ENCODE measurements around the gene OPN1SW.
A peak's percentile ranks its signal among the peaks of the same experiment; 100 is the strongest.

The OPN1SW gene

DNA sequence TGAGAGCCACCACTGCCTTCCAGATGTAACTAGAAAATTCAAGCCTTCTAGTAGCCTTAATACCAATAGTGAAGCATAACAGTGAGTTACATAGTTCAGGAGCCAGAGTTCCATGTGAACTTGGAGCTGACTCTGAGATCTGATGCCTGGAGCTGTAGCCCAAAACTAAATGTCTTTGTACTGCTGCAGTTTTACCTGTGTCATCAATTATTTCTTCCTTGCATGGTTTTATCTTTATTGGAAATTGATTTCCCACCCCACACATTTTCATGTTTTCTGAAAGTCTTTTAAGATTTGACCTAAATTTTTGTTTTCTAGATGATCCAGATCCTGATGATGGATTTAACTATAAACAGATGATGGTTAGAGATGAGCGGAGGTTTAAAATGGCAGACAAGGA, 17.0 kb downstream of the OPN1SW start:
- DNase-seq (ENCODE audit: low read depth) = no peak

DNA sequence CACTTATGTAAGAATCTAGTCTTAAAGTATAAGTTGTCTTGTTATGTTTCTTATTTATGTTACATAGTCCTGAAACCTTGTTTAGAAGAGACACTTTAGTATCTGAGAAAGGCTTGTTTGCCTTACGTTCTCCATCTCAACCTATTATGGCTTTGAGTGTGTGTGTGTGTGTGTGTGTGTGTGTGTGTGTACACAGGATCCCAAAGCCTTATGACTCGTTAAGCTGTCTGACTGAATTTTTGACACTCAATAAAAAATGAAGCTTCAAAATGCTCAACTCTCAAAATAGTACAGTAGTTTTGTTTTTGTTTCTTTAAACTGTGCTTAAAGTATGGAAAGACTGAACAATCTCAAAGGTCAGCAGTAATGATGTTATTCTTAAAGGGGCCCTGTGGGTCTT, 18.4 kb downstream of the OPN1SW start:
- no peak for DNase-seq (ENCODE audit: low read depth)

DNA sequence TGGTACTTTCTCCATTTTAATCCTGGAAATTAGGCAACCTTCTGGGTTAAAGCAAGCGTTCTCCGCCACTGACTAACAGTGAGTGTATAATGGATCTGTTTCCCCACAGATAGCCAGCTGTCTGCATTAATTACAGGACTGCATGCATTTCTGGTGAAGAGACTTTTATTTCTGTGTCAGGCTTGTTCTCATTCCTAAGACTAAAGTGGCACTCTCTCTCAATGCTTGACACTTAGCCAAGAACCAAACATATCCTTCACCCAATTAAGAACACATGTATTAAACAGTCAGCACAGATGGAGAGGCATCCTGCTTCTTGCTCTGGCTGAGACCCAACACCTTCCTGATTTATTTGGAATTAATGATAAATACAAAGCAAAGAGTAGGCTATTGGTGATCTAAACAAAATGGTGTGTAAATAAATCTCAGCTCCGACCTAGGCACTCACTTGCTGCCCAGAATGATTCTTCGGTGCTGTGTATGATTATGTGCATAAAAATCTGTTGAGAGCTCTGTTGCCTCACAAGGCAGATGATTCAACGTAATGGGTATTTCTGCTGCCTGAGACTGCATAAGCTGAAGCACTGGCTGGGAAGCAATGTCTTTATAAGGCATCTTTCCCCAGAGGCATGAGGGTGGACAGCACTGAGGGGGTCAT, 19.6 kb downstream of the OPN1SW start:
- peak; percentile 93 for DNase-seq (ENCODE audit: low read depth)

DNA sequence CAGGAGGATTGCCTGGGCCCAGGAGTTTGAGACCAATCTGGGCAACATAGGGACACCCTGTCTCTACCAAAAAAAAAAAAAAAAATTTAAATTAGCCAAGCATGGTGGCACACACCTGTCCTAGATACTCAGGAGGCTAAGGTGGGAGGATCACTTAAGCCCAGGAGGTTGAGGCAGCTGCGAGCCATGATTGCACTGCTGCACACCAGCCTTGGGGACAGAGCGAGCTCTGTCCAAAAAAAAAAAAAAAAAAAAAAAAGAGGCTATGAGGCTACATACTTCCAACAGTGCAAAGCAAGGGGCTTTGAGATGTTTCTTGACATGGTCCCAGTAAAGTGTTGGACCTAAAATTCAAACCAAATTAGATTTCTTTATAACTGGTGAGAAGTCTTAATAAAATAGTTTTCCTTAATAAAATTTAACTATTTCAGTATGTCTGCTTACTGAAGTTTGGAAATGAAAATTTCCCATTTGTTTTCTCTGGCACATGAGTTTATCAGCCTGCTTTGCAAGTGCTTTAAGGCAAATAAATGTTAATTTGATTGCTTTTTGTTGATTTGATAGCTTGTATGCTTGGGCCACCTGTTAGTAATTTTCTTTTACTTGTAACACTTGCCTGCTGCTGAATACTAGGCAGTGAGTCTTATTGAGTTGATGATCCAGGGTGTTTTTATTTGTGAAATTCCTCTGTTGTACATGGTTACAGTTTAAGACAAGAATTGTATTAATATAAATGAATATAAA, 20.3 kb downstream of the OPN1SW start:
- no peak for DNase-seq (ENCODE audit: low read depth)

DNA sequence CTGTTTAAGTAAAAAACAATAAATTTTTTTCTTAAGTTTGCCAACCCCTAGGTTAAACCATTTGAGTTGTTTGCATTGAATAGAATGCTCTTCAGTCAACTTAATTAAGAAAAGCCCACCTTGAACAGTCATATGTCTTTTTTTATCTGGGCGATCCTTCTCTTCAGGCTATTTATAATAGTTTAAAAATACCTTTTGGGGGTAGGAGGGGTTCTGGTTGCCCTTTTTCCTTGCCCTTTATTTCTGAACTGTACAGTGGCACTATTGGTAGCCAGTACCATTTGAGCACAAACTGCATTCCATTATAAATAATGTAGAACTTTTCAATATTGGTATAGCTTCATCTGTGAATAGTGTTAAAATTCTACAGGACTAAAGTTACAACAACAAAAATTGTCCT, 23.3 kb downstream of the OPN1SW start:
- no peak for DNase-seq (ENCODE audit: low read depth)

DNA sequence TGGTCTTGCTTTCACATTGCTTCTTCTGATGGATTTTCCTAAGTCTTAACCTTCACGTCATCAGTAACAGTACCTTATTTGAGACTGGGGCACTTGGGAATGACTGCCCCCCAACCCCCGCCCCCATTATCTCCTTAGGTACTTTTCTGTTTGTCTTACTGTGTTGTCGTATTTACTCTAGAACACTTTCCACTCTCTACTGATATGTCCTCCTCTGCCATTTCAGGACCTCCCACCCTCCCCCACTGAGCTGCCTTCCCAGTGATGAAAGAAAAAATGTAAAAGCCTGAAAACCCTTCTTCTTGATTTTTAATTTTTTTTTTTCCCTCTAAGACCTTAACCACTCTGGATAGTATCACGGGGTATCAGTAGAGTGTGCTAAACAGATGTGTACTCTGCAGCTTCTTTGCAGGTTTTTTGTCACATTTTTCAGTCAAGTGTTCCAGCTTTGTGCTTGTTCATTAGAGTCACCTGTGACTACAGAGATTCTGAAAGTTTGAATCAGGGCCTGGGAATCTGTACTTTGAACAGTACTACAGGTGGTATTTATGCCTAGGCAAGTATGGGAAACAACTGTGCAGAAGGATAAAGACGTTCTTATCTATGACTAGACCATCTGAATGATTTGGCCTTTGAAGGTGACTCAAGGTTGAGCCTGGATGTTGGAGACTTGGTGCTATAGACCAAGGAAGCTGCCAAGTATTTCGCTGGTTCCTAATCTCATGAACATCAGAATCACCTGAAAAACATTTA, 28.1 kb downstream of the OPN1SW start:
- DNase-seq (ENCODE audit: low read depth) = no peak

DNA sequence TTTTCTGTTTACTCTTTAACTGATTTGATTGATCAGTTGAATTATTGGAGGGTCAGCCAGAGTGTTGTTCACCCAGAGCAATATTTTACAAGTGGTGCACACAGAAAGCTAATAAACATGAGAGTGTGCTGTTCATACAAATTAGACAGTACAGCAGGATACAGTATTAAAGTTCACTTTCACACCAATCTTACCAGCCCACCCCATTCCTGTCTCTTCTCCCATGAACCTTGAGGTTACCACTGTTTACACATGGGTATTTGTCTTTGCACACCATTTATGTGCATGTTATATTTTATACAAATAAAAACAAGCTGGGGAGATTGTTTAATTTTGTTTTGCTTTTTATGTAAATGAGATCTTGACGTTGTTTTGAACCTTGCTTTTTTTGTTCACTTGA, 29.9 kb downstream of the OPN1SW start:
- DNase-seq (ENCODE audit: low read depth) = no peak

DNA sequence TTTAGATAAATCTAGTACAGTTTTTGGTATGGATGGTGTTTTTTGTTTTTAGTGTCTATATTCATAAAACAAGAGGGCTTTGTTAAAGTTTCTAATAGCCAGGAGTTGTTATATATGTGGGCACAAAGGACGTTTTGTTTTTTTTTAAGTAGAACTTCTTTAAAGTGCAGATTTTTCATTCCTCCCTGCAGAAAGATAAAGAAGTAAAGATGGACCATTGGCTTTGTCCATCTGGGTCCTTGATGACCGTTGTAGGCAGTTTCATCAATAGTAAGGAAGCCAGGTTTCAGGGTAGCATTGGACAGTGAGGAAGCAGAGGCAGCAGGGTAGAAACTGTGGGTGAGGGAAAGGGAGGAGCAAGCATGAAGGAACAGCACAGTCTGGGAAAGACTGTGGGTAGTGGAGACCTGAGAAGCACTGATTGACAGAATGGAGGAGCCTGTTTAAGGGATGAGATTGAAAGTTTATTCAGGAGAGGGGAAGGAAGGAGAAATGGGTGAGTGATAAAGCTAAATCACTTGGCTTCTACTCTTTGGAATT, 31.2 kb downstream of the OPN1SW start:
- no peak for DNase-seq (ENCODE audit: low read depth)

DNA sequence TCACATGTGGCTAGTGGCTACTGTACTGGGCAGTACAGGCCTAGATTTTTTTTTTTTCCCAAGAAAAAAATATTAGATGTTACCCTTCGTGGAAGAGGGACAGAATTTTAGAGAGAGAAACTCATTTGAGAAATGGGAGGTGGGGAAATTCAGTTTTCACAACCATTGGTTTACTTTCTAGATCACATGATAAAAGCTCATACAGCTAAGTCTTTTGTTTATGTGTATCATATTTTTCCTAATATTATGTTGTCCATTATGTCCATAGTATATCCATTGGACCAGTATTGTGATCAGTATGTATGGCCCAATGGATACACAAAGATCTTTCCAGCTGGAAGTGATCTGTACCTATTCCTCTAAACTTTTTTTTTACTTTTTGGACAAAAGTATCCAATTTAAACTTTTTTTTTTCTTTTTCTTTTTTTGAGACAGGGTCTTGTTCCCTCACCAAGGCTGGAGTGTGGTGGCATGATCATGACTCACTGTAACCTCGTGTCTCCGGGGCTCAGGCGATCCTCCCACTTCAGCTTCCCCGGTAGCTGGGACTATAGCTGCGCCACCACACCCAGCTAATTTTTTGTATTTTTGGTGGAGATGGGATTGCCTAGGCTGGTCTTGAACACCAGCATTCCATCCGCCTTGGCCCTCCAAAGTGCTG, 32.4 kb downstream of the OPN1SW start:
- no peak for DNase-seq (ENCODE audit: low read depth)

DNA sequence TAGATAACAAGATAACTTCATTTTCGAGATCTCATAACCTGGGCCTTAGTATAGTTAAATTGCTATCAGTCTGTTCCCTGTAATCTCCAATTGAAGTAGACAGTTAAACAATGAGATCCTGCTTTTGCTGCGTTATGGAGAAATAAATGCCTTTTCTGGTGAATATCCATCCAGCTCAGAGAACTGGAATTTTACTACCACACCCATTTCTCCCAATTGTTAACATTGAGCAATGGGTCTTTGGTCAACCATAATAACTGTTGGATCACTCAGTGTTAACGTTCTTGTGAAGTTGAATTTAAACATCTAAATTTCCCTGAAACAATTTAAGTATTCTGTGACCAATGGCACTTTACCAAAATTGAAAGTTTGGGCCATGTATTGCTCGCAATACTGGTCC, 33.4 kb downstream of the OPN1SW start:
- DNase-seq (ENCODE audit: low read depth) = peak; percentile 68

DNA sequence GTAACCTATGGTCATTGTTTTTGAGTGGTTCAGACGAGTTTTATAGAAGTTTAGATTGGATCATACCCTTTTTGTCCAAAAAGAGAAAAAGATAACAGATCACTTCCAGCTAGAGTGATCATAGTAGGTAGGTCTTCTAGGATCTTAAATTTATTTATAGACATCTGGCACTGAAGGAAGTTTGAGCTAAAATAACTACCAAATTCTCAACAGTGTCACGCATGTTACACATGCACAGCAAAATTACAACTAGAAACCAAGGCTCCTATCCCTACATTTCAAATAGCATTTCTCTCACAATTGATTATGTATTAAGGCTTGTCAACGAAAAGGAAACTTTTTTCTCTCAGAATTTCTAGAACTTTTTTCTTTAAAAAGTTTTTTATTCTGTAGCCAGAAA, 34.1 kb downstream of the OPN1SW start:
- DNase-seq (ENCODE audit: low read depth) = no peak

DNA sequence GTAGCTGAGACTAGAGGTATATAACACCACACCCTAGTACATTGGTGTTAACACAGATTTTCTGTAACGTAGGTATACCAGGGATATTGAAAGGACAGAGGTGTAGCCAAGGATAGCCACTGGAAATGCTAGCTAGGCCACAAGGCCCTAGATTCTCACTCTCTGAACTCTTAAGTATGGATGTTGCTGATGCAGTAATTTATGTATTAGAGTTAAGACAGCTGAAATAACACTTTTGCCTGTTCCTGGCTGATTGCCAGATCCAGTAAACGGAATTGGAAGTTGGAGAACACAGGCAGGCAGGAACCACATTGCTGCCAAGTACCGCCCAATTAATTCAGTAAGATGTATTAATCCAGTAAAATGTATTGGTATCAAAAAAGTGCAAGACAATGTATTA, 34.6 kb downstream of the OPN1SW start:
- no peak for DNase-seq (ENCODE audit: low read depth)

DNA sequence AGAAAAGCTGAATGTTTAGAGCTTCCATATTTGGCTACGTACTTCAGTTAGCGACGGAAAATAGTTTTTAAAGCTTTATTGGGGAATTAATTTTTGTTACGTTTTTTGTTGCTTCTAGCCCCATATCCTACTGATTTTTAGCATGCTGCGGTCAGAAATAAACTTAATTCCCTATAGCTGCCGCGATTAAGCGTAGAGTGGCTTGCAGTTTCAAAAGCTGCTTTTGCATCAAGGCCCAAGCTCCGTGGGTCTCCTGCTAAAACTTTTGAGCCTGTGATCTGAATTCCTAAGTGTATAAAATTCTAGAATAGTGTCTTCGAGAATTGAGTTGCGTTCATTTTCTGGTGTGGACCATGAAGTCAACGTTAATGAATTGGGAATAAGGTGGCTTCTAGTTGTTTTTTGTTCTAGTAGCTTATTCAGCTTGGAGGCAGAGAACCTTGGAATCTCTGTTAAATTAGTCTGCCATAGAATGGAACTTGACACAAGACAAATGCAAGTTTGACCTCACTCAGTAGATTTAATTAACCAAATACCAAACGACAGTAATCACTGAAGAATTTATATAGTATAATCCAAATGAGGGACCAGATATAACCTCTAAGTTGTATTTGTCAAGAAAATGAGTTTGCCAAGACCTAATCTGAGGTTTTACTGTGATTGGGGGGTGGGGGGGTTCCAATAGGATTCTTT, 35.5 kb downstream of the OPN1SW start:
- DNase-seq (ENCODE audit: low read depth) = no peak

DNA sequence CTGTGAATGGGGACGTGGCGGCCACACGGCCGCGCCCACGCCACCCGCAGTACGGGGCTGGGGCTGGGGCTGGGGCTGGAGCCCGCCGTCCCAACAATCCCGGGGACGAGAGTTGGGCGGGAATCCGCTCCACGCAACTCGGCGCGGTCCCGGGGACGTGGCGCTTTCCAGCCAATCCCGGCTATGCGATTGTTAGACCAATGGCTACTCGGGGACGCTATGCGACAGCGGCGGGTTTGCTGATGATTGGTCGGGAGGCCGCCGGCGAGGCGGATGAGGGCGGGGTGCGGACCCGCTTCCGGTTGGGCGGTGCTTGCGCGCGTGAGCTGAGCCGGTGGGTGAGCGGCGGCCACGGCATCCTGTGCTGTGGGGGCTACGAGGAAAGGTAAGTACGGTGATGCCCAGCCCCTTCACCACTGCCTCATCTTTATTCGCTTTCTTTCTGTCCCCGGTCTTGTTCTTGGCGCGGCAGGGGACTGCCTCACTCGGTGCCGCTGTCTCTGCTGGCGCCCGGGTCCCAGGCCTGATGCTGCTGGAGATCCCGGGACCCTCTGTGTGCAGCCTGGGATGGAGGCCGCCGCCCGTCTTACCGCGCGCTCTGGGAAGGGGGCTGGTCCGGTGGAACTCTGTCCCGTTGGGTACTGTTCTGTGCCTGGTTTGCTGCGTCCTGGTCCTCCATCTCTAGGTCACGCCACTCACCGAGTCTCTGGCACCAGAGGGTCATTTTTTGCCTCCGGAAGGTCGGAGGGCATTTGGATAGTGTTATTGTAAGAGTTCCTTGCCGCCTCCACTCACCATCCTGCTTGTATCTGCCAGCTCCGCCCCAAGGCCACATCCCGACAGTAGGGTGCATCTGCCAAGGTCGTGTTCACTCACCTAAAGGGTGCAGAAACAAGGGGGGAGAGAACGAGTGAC, 36.3 kb downstream of the OPN1SW start, which contains the start of gene CALU:
Gene CALU (plus strand): TSS at position 312 of the 915 bp plus-strand sequence. CDS start 9,225 bp downstream, outside the sequence.
- peak; percentile 95 for DNase-seq (ENCODE audit: low read depth)

DNA sequence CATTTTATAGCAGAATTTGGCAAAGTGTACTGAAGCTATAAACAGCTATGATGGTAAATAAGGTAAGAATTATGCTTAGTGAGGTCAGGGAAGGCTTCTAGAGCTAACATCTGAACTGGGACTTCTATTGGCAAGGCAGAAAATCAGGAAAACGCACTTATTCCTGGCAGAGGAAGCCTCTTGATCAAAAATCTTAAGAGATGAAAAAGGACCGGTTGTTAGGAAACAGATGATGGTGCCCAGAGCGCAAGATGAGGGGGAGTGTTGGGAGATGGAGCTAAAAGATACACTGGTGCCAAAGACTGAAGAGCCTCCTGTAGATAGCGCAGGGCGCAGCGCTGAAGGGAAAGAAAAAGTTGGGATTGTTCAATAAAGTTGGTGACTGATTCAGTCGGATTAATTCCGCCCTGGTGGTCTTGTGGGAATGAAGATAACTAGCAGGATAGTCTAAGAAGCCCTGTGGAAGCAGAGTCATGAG, 37.0 kb downstream of the OPN1SW start:
- DNase-seq (ENCODE audit: low read depth) = peak; percentile 34

DNA sequence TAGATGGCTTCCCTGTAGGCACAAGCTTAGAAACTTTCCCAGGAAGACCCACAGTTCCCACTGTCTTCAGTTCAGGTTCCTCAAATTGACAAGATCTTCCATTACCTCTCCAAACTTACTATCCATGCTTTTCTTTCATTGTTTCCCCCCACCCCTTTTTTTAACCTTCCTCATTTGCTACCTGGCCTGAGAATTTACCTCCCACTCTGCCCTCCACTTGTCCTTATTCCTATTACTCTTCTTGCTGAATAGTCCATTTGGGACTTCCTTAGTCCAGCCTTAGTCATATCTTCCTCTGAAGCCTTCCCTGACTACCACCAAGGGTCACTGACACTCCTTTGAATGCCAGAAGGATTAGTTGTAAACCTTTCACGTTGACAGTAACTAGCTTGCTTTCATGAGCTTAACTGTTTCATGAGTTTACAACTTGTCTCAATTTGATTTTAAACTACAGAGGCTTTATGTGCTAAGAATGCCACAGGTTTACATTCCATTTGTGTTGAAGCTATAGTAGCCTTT, 37.7 kb downstream of the OPN1SW start:
- DNase-seq (ENCODE audit: low read depth) = peak; percentile 45

DNA sequence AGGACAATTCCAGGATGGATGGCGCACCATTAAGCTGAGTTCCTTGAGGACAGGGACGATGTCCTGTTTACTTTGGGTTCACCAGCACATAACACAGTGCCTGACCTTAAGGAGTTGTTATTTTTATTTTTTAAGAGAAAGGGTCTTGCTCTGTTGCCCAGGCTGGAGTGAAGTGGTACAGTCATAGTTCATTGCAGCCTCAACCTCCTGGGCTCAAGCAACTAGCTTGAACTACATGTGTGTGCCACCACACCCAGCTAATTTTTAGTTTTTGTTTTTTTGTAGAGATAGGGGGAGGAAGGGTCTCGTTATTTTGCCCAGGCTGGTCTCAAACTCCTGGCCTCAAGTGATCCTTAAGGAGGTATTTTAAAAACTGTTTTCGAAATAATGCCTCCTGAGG, 38.2 kb downstream of the OPN1SW start:
- no peak for DNase-seq (ENCODE audit: low read depth)

DNA sequence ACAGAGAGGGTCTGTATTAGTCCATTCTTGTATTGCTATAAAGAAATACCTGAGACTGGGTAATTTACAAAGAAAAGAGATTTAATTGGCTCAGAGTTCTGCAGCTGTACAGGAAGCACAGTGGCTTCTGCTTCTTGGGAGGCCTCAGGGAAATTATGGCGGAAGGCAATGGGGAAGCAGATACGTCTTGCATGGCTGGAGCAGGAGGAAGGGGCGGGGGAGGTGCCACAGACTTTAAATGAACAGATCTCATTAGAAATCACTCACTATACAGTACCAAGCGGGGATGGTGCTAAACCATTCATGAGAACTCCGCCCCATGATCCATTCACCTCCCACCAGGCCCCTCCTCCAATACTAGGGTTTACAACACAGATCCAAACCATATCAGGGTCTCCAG, 40.2 kb downstream of the OPN1SW start:
- DNase-seq (ENCODE audit: low read depth) = no peak

DNA sequence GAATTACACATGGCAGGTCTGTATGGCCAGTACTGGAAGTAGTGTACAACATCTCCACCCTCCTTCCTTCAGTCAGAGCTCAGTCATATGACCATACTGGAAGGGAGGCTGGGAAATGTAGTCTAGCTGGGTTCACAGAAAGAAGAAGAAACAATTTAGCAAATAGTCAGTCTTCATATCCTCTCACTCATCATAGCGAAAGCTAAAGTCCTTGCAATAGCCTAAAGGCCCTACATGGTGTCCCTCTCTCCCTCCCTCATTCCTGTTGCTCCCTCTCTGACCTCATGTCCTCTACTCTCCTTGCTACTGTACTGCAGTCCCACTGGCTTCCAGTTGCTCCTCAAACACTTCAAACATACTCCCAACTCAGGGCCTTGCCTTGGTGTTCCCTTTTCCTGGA, 40.7 kb downstream of the OPN1SW start:
- no peak for DNase-seq (ENCODE audit: low read depth)

DNA sequence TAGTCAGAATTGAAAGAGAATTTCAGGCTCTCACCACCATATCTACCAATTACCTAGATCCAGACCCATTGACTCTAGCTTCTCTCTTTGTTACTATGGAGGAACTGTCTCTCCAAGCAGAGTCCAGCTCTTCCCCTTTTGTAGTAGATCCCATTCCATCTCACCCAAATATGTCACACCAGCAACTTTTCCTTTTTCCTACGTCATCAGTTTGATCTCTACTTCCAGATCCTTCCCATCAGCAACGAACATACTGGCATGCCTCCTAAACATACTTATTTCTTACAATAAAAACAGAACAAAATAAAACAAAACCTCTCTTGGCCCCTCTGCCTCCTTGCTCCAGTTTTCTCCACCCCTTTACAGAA, 42.3 kb downstream of the OPN1SW start:
- DNase-seq (ENCODE audit: low read depth) = no peak
